ENCODE results near the gene COMMD6.
A peak's percentile ranks its signal among the peaks of the same experiment; 100 is the strongest.
"Not testable (repeated sequence)": the region's sequence is repeated elsewhere in the genome, so short reads cannot be mapped to it uniquely, and the experiment has no call there.

COMMD6 gene

DNA sequence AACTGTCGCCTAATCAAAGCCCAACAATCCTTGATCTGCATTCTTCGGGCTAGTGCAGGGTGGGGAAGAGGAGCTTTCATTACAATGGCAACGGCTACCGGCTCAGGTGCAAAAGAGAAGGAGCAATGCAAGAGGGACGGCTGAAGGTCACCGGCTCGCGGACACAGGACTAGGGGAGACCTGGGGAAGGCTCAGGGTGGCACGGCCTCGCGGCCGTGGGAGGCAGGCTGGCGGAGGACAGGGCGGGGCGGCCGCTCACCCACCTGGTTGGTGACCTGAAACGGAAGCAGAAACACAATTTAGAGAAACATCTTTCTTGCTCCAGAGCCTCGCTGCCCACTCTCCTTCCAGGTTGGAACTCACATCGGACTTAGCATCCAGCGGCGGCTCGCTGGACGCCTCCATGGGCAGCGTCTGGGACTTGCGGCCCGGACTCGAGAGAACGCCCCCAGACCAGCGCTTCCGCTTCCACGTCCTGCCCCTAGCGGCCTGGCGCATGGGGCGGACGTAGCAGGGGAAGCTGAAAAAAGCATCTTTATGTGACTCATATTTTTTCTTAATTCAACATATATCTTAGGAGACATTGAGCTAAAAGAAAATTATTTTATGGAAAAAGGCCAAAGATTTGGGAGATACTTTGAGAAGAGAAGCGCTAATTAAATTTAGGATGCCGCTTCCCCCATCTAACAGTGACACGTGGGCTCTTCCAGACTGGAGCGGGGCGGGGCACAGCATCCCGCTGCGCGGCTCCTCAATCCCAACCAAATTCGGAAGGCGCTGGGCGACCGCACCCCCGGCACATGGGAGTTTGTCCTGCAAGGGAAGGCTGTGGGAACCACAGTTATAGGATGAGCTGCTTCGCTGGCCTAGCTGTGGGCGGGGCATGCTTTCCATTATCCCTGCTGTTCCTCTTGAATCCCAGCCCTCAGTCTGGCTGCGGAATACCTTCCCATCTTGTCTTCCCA lies at the start of gene COMMD6:
Gene COMMD6 (minus strand): TSS at position 441 of the 965 bp plus-strand sequence. CDS start 36 bp downstream, at position 405.
- peak; percentile 94 for DNase-seq (ENCODE audit: low spot score)

DNA sequence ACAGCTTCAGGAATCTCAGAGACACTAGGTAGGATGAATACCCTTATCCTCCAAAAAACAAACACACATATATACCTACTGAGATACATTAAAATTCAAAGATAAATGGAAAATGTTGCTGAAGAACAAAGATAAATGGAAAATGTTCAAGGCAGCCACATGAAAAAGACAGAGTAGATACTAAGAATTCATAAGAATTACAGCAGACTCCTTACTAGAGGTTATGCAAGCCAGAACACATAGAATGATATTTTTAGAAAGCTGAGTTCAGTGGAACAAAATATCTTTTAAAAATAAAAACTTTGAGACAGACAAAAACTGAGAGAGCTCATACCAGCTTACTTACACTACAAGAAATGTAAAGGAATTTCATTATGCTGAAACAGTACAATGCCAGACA lies 47.5 kb upstream of the COMMD6 start:
- DNase-seq (ENCODE audit: low spot score): no peak

DNA sequence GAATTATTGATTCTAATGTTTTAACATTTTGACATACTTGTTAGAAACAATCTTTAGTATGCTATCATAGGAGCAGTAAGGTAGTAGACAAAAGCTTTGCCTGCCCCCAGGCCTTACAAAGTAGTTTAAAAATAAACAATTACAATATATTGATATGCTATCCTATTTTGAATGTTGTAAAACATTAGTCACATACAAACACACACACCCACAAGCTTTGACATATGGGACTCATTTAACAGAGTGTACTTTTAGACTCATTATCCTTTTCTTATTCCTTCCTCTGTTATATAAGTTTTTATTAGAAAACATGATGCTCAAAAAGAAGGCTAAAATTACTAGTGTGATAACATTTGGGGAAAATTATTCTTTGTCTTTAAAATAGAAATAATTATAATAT lies 45.5 kb upstream of the COMMD6 start:
- no peak for DNase-seq (ENCODE audit: low spot score)

DNA sequence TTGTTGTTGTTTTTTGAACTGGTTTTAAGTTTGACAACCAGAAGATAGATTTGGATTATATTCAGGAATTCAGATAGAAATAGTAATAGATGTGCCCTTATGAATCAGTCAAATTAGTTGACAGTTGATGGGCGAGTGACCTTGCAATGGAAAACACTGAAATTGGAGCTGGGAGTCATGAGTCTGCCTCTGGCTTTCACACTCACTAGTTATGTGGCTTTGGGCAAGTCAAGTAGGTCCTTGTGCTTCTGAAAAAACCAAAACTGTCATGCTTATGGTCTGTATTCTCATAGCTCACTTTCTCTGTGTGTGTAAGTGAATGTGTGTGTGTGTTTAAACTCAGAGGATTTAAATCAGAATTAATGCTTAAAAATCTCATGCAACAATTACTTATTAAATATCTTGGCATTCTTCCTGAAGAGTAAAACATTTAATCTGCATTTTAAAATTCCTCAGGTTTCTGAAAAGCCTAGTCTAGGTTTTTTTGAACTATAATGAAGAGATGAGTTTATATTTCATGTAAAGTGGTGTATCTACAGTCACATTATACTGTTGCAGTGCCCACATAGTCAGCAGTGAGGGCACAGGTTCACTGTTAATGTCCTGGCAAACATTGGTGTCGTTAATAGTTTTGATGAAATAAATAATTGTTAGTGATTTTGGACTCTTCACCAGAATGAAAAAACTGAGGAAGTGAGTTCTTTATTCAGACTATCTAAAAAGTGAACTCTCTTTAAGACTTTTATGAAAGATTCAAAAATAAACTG lies 44.4 kb upstream of the COMMD6 start:
- no peak for DNase-seq (ENCODE audit: low spot score)

DNA sequence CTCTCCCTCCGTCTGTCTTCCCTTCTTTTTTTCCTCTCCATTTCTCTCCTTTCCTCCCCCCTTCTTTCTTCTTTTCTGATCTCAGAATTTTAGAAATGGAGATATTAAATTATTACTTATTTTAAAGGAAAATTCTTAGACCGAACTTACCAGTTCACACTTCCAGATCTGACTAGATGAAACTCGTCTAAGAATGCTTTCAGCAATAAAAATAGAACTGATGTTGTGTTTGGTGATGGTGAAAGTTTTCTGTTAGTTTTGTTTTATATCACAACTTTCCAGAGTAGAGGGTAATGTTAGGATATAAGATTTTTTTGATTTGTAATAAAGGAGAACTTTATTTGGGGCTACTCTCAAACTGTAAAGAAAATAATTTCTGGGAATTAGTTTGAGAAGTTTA lies 41.9 kb upstream of the COMMD6 start:
- DNase-seq (ENCODE audit: low spot score): no peak

DNA sequence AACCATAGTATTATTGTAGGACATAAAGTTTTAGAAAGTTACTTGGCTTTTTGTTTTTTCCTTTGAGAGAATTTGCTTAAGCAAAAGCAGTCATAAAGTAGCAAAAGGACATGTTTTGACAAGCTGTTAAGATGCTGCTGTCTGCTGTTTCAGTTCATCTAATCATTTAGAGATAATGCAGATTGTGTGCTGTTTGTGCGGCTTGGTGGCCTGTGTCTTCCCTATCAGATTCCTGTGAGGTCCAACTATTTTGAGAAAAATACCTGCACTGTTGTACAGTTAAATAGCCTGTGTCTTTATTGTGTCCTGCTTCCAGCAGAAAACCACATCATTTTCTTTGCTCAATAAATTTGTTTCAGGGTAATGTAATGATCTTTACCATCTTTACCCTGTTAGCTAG lies 31.9 kb upstream of the COMMD6 start:
- DNase-seq (ENCODE audit: low spot score): no peak

DNA sequence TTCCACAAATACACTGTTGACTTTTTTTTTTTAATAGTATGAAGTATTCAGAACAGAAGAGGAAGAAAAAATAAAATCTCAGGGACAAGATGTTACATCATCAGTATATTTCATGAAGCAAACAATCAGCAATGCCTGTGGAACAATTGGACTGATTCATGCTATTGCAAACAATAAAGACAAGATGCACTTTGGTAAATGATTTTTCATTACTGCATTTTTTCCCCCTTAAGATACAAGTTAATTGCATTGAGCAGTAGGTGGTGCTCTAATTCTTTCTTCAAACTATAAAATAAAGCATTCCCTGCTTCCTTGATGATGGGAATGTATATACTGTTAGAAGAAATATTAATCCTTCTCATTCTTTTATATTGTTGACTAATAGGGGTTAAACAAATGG lies 29.0 kb upstream of the COMMD6 start:
- no peak for DNase-seq (ENCODE audit: low spot score)

DNA sequence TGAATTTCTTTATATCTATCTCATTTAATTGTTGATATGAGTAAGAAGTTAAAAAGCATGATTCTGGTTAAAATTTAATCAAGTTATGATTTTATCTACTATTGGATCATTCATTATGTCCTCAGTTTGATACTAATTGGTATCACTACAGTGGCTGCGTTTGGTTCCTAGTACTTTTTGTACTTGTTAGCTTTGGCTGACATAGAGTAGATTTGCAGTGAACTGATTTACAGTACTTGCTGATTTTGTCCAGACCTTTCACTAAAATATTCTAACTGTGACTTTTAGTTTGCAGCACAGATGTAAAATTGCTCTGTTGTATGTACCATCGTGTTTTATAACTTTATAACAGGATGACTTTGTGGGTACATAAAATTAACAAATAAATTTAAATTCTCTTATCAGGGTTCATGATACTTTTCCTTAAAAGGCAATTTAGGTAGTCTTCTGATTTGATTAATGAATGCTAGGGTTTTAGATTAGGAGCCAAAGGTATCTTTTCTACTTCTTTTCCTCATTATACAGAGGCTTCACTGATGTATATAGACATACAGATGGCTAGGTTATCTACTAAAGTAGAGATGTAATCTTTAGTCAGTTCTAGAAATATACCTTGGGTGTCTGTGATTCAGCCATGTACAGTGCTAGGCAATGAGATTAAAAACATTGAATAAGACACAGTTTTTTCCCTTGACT lies 20.7 kb upstream of the COMMD6 start:
- no peak for DNase-seq (ENCODE audit: low spot score)

DNA sequence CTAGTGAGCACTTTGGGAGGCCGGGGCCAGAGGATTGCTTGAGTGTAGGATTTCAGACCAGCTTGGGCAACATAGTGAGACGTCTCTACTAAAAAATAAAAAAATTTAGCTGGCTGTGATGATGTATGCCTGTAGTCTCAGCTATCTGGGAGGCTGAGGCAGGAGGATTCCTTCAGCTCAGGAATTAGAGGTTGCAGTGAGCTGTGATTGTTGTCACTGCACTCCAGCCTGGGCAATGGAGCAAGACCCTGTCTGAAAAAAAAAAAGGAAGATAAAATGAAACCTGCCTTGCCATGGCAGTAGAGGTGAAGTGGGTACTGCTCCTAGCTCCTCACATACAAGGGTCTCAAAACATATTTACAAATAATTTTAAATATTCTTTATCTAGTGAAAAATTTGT lies 19.3 kb upstream of the COMMD6 start:
- no peak for DNase-seq (ENCODE audit: low spot score)

DNA sequence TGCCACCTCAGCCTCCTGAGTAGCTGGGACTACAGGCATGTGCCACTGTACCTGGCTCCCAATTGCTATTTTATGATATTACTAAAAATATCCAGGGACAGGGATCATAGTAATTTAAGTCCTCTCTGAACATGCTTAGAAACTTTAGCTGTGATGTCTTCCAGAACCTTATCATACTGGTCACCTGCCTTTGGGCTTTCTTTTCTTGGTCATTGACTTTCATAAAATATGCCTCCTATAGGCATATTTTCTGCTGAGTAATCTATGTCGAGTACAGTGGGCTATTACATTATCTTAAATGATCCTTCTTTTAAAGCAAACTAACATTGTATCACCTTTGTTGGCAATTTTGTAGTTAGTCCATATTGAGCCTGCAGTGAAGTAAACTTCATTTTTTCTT lies 18.2 kb upstream of the COMMD6 start:
- no peak for DNase-seq (ENCODE audit: low spot score)

DNA sequence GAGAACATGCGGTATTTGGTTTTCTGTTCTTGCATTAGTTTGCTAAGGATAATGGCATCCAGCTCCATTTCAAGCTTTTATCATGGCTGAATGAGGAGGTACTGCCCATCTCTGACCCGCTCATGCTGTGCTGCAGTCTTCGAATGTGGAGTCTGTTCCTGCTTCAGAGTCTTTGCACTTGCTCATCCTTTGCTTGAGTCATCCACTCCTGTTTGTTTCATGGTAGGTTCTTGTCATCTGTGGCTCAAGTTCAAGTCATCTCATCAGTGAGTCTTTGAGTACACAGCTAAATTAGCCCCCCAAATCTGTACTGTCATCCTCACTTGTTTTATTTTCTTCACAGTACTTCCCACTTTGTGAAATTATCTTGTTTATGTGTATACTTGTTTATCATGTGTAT lies 17.3 kb upstream of the COMMD6 start:
- no peak for DNase-seq (ENCODE audit: low spot score)

DNA sequence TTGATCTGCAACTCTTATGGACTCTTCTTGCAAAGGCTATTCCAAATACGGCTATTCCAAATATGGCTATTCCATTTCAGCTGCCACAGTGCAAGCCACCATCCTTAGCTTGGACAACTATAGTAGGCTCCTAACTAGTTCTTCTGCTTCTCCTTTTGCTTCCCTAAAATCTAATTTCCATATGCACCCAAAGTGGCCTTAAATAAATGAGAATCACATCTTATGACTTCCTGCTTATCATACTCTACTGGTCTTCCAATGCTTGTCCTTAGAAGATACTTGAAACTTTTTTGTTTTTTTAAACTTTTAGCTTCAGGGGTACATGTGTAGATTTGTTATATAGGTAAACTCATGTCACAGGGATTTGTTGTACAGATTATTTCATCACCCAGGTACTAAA lies 16.8 kb upstream of the COMMD6 start:
- DNase-seq (ENCODE audit: low spot score): no peak

DNA sequence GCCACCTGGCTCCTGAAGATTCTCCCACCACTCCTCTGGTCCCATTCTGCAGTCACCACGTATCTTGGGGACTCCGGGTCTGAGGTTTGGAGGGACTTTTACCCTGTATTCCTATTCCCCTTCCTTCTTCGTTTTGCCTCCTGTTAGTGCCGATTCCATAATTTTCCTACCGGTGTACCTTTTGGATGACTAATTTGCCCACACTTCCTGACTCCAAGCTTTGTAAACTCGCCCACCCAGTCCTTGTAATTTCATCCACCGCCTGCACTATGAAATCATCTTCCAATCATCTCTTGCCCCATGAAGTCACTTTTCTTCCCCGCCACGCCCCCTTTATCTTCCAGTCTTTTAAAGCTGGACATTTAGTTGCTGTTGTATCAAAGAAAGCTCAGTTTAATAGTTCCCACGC lies 12.5 kb upstream of the COMMD6 start:
- peak; percentile 38 for DNase-seq (ENCODE audit: low spot score)

DNA sequence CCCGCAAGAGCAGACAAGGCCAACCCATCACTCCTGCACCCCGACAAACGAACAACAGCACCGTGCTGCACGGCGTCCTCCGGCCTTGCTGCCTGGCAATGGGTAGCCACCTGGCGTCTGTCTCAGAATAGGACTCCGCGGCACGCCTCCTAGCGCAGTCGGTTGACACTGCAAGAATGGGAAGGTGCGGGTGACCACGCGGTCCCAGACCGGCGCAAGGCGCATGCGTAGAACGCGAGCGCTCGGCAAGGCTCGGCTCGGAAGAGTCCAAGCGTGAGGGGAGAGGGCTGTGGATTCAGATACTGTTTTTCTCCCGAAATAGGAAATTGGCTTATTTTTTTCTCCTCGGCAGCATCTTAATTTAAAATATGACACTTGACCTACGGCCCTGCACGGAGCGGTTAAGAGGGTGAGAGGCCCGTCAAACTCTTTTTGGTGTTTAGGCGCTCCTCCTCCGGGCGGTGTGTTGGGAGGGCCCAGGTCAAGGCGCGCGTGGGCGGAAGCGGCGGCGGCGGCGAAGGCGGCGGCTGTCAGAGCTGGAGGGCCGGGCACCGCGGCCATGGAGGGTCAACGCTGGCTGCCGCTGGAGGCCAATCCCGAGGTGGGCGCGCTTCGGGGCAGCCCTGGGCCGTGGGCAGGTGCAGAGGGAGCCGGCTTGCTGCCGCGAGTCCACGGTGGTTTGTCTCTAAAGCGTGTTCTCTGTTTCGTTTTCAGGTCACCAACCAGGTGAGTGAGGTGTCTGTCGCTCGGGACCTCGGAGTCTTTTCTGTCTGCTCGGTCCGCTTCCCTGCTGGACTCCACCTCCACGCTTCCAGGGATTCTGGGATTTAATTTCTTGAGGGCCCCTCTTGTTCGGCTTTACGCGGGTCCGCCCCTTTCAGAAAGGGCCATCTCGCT lies 11.9 kb upstream of the COMMD6 start, which contains the start of gene UCHL3:
Gene UCHL3 (plus strand): TSS at position 530 of the 897 bp plus-strand sequence. CDS start 30 bp downstream, at position 560.
- peak; percentile 97 for DNase-seq (ENCODE audit: low spot score)

DNA sequence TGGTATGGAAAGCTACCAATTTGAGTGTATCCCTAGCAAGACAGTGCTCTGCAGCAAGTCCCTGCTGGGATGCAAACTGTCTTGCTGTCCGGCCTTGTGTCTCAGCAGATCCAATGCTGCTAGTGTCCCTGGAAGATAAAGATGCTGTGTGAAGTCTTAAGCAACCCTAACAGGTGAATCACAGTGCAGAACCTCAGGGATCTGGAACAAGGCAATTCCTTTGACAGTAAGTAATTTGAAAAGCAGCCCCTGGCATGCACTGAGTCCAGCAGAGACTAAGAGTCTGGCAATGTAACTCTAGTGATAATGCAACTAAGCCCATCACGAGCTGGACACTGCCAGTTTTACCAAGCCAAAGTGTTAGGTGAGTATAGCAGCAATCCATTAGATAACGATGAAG lies 10.3 kb upstream of the COMMD6 start:
- no peak for DNase-seq (ENCODE audit: low spot score)

DNA sequence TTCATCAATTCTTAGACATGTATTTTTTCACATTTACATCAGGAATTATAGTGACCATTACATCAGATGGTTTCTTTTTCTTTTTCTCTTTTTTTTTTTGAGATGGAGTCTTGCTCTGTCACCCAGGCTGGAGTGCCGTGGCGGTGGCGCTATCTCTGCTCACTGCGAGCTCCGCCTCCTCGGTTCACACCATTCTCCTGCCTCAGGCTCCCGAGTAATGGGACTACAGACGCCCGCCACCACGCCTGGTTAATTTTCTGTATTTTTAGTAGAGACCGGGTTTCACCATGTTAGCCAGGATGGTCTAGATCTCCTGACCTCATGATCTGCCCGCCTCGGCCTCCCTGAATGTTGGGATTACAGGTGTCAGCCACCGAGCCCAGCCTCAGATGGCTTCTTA lies 7.7 kb upstream of the COMMD6 start:
- not testable (repeated sequence) for DNase-seq (ENCODE audit: low spot score)

DNA sequence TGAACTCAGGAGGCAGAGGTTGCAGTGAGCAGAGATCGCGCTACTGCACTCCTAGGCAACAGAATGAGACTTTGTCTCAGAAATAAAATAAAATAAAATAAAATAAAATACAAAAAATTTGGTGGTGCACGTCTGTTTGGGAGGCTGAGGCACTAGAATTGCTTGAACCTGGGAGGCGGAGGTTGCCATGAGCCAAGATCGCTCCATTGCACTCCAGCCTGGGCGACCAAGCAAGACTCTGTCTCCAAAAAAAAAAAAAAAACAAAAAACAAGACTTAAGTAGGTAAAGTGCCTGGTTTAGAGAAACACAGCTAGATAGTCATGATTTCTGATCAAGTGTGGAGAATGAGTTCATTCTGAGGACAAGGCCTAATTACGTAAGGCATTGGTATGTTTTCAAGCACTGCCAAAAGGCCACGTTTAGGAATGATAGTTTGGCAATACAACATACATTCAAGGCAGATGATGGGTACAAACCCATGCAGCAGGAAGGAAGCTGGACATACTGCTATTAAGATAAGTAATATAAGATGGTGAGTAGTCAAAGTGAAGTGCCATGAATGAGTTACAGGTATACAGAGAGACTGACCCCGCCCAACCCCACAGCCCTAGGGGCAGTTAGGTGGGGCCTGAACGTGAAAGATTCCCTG lies 7.2 kb upstream of the COMMD6 start:
- DNase-seq (ENCODE audit: low spot score): no peak

DNA sequence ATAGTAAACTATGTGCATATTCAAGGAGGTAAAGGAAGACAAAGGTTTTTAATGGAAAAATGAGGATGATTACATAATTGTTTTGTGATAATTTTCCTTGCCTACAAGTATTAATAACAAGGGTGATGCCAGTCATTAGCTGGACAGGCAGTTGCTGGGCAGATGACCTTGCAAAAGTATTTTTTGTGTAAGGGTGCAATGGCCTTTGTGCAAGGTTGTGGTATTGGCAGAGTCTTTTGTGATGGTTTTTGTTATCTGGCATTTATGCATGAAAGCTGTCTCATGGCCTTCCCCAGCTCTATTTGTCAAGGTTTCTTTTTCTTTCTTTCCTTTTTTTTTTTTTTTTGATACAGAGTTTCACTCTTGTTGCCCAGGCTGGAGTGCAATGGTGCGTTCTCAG lies 4.3 kb upstream of the COMMD6 start:
- DNase-seq (ENCODE audit: low spot score): no peak

DNA sequence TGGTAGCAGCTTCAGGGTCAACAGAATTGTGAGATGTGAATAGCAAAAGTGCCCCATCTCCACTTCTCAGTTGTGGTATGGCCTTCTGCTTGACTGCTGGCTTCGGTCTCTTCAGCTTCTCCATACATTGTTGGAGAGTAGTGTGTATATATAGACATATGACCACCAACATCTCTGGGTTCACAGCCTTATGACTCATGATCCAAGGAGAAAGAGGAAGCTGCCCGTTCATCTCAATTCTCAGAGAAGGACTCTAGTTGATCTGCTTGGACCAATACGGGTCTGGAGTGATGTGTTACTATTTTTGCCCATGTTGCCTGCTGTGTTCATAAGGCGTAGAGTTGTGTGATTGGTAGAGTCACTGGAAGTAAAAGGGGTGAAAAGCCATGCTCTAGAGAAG lies 3.6 kb upstream of the COMMD6 start:
- DNase-seq (ENCODE audit: low spot score): no peak

DNA sequence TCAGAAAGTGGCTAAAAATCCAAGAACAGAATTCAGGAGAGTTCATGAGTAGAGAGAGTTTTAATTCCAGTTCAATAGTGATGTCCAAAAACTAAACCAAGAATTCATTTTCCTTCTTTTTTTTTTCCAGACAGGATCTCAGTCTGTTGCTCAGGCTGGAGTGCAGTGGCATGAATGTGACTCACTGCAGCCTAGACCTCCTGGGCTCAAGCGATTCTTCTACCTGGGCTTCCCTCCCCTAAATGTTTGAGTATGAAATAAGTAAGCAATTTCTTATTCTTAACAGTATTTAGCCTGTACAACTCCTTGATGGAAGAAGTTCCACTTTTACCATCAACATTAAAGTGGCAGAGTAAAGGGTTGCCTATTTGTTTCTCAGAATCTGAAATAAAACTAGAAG lies 3.8 kb downstream of the COMMD6 start:
- DNase-seq (ENCODE audit: low spot score): no peak

DNA sequence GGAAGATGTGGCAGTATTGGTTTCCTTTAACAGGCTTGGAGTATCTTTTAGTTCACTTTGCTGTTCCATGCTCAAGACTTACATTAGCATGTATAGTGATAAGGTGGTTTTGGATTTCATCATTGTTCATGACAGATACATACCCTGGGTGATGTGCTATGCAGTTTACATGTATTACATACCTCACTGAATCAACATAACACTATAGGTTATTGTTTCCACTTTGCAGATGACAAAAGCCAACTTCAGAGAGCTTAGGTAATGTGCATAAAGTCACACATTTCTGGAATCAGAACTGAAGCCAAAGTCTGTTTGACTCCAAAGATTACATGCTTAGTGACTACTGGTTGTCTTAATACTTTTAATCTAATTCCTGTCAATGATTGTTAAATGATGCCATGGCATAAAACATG lies 7.1 kb downstream of the COMMD6 start:
- no peak for DNase-seq (ENCODE audit: low spot score)
